GM12874 (cell line): ENCODE results near the gene BTG1.

ENCODE experiments used
- TF ChIP-seq, protein P1 (sequence below): IDR thresholded peaks from 2 replicates; pipeline ENCODE4 v1.5.1; 2011; ENCODE audit warnings: low read depth, mild to moderate bottlenecking, control low read depth, low read length, moderate library complexity; ENCODE audit not compliant: insufficient read depth

The BTG1 gene

DNA sequence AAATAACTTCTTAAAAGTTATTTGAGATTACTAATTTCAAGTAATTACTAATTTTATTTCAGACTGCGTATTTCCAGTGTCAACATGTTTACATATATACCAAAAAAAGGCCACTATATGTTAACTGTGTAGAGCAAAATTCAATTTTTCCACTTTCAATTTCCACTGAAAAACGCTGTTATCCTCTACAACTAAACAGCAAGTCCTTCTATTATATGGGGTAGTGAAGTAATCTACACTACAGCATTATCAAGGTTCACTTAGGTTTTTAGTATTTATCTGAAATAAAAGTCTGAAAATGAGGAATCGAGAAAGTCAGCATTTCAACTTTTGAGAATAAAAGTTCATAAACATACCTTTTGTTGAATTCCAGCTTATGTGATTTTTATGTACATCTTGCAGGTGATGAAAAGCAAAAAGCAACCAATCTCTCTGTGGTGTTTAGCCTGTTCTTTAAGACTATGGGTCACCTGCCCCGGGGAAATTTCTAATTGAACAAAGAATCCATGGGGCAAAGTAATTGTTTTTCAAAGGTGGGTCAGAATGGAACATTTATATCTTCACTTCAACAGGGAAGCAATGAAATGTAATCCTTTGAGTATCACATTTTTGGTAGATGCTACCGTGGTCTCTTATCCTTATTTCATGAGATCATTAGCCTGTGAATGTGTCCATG is 3.3 kb downstream of the BTG1 start:
- TF ChIP-seq, protein P1, sequence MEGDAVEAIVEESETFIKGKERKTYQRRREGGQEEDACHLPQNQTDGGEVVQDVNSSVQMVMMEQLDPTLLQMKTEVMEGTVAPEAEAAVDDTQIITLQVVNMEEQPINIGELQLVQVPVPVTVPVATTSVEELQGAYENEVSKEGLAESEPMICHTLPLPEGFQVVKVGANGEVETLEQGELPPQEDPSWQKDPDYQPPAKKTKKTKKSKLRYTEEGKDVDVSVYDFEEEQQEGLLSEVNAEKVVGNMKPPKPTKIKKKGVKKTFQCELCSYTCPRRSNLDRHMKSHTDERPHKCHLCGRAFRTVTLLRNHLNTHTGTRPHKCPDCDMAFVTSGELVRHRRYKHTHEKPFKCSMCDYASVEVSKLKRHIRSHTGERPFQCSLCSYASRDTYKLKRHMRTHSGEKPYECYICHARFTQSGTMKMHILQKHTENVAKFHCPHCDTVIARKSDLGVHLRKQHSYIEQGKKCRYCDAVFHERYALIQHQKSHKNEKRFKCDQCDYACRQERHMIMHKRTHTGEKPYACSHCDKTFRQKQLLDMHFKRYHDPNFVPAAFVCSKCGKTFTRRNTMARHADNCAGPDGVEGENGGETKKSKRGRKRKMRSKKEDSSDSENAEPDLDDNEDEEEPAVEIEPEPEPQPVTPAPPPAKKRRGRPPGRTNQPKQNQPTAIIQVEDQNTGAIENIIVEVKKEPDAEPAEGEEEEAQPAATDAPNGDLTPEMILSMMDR = no peak

DNA sequence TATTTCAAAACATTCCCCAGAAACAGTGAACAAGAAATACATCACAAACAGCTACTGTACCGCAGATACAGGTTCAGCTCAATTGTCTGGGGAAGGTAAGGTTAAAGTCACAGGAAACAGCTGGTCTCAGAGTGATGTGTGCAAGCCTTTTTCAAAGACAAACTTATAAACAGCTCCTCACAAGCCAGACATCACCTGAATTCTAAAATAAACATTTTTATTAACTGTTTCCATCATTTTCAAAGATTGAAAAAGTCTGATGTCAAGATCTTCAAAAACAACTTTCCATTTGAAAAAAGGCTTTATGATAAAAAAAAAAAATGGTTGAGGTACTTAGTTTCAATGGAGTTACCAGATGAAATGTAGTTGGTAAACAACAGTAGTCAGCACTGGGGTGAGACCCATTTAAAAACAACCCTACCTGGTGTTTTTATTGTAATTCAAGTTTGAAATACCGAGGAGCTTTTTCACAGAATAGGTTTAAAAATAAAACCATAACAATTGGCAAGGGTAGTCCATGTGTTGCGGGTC is 4.0 kb downstream of the BTG1 start:
- TF ChIP-seq, protein P1 = no peak

DNA sequence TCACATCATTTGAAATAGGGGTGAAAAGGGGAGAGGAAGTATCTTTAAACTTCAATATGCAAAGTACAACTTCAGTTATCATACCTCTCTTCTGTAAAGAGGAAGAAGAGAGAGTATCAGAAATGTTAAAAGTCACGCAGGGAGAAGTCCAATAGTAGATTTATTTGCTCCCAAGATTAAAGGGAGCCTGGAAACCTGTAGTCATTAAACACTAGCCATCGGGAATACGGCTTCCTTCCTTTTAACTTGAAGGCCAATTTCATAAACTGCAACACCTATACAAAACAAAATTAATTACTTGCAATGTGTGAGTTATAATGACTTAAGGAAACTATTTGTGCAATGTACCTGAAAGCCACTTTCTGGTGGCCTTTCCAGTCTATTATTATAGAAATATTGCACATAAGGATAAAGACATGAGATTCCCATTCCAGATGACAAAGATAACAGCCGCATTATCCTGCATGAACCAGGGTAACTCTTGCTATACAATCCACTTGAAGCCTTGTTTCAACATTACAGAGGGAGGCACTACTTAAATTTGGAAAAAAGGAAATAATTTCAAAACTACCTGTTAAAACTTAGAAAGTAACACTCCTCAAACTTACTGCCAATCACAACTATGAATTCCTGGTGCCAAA is 4.6 kb downstream of the BTG1 start:
- TF ChIP-seq, protein P1 = no peak

DNA sequence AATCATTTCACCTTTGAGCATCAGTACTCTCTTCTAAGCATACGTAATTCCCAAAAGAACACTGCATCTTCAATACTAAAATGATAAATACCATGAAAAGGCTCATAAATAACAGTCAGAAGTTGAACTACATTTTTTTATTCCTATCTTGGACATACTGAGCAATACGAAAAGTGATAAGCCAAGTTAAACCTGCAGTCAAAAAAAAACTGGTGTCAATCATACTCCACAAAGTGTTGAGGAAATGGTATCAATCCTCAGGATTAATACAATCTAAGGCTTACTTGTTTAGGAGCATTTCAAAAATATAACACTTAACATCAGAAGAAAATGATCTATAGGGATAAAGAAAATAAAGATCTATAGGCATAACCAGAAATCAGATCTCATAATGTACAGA is 5.5 kb downstream of the BTG1 start:
- TF ChIP-seq, protein P1 = no peak

DNA sequence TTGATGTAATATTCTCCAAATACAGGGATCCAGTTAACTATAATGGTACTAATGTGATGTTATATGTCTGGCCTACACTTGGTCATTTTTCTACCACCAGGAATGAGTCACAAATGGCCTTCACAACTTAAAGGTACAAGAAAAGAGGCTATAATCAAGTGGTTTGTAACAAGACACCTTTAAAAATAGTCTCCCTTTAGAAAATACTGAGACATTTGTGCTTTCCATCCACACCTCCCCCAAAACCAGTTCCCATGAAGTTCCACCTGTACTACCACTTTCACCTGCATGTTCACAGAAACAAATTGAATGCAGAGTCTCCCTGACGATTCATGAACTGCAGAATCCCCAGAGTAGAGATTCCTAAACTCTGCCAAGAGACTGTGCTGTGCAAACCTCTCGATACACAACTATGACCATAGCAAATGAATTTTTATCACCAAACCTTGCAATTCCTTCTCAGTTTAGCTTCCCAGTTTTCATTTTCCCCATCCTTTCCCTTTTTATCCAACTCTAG is 6.0 kb downstream of the BTG1 start:
- TF ChIP-seq, protein P1 = no peak

DNA sequence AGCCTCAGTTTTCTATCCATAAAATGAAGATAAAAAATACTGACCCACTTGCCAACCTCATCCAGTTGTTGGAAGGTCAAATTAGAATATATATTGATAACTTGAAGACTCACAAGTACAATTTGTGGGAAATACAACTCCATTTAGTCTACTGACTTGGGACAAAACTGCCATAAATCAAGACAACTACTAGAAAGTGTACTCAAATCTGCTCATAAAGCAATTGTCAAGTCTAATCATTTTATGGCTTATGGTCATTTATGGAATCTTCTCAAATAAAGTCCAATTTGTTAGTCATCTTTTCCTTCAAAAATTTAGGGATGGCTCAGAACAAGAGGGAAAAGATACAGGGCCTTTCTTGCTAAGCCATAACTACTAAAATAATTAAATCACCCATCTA is 7.0 kb downstream of the BTG1 start:
- TF ChIP-seq, protein P1 = no peak

DNA sequence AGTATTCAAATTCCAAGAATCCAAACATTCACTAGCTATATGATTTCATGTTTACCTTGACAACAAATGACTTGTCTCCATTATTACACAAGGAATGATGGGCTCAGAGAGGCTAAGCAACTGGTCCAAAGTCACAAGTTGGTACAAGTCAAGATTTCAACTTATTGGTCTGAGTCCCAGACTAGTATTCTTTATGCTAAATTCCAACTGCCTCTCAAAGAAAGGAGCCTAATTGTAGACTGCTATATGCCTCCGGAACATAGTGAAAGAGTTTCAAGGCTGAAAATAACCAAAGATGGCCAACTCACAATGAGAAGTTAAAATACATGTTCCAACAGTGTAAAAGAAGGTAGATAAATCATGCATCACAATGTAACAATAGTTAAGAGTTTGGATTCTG is 7.5 kb downstream of the BTG1 start:
- TF ChIP-seq, protein P1 = no peak
